ENCODE data around the gene CTDSPL. TPM values are rescaled to one million over a fixed set of nuclear protein-coding genes. Genes with fewer than 3 reads are reported as not detected.

Gene CTDSPL
- total RNA-seq, 6 experiments from 2014 or later, result 30.3 to 38.8 (median 36.2) TPM

GRCh38 chr3:38015485-38015884, 153.8 kb downstream of the CTDSPL start:
- peaks cover 28% of the 10 kb centered on the region for H3K36me3 Mint-ChIP-seq (ENCODE audit: low read depth)
- TF ChIP-seq CTCF (IDR thresholded peaks at IDR 0.05), result no peak
- H3K4me1 Mint-ChIP-seq (ENCODE audit: low read depth), result no peaks in the 10 kb centered on the region
- H3K27ac Mint-ChIP-seq, result no peak overlapping the region
- H3K9me3 Mint-ChIP-seq, result no peaks in the 10 kb centered on the region
- H3K27me3 Mint-ChIP-seq (ENCODE audit: insufficient read depth), result peaks cover 2% of the 10 kb centered on the region; the same call in 1 of the 2 replicates
- no peak overlapping the region for H3K4me3 Mint-ChIP-seq
- DNase-seq, result no peak

GRCh38 chr3:38015984-38016383, 154.3 kb downstream of the CTDSPL start:
- no peak for DNase-seq
- H3K9me3 Mint-ChIP-seq, result no peaks in the 10 kb centered on the region
- peaks cover 28% of the 10 kb centered on the region for H3K36me3 Mint-ChIP-seq (ENCODE audit: low read depth)
- H3K27ac Mint-ChIP-seq, result no peak overlapping the region
- no peak overlapping the region for H3K4me3 Mint-ChIP-seq
- H3K4me1 Mint-ChIP-seq (ENCODE audit: low read depth), result no peaks in the 10 kb centered on the region
- TF ChIP-seq CTCF (IDR thresholded peaks at IDR 0.05), result no peak
- 0 out of 2 replicates have a peak, but pooled peaks cover 2% of the 10 kb centered on the region for H3K27me3 Mint-ChIP-seq (ENCODE audit: insufficient read depth)

GRCh38 chr3:38016410-38016809, 154.7 kb downstream of the CTDSPL start:
- Mint-ChIP-seq H3K27me3 (ENCODE audit: insufficient read depth) (0 out of 2 replicates have a peak, but pooled peaks cover 2% of the 10 kb centered on the region), H3K9me3 (no peaks in the 10 kb centered on the region), H3K36me3 (ENCODE audit: low read depth) (peaks cover 28% of the 10 kb centered on the region), H3K4me1 (ENCODE audit: low read depth) (no peaks in the 10 kb centered on the region), H3K4me3 (no peak overlapping the region), H3K27ac (no peak overlapping the region)
- no peak for DNase-seq
- no peak for TF ChIP-seq CTCF (IDR thresholded peaks at IDR 0.05)

- Mint-ChIP-seq H3K27me3 (ENCODE audit: insufficient read depth) (0 out of 2 replicates have a peak, but pooled peaks cover 2% of the 10 kb centered on the region), H3K4me1 (ENCODE audit: low read depth) (no peaks in the 10 kb centered on the region)
- no peak for DNase-seq
Measured at GRCh38 chr3:38016847-38017444, 155.3 kb downstream of the CTDSPL start.

GRCh38 chr3:38017445-38018295, 156.0 kb downstream of the CTDSPL start:
- Mint-ChIP-seq H3K27ac (no peak overlapping the region), H3K4me1 (ENCODE audit: low read depth) (no peaks in the 10 kb centered on the region), H3K4me3 (no peak overlapping the region), H3K9me3 (no peaks in the 10 kb centered on the region), H3K27me3 (ENCODE audit: insufficient read depth) (0 out of 2 replicates have a peak, but pooled peaks cover 2% of the 10 kb centered on the region), H3K36me3 (ENCODE audit: low read depth) (peaks cover 28% of the 10 kb centered on the region)
- TF ChIP-seq CTCF (IDR thresholded peaks at IDR 0.05), result no peak
- DNase-seq, result no peak

More at GRCh38 chr3:38016847-38017444, 155.3 kb downstream of the CTDSPL start:
- Mint-ChIP-seq H3K36me3 (ENCODE audit: low read depth) (peaks cover 28% of the 10 kb centered on the region), H3K9me3 (no peaks in the 10 kb centered on the region), H3K4me3 (no peak overlapping the region), H3K27ac (no peak overlapping the region)
- no peak for TF ChIP-seq CTCF (IDR thresholded peaks at IDR 0.05)

Measured in HFFc6 (cell line).